Glomerular visceral epithelial cell (primary cell): ENCODE data around the gene KCNIP3.
A peak's percentile ranks its signal among the peaks of the same experiment; 100 is the strongest.
"Not testable (repeated sequence)": the region's sequence is repeated elsewhere in the genome, so short reads cannot be mapped to it uniquely, and the experiment has no call there.

Experiments
- DNase-seq: peaks from one replicate; pipeline ENCODE4 v3.0.0-alpha.2; 2016; ENCODE audit errors: extremely low spot score

The KCNIP3 gene

GRCh38 chr2:95296880-95297487 is at the start of gene KCNIP3:
Gene KCNIP3 (plus strand): TSS chr2:95297347. CDS start chr2:95297439, 92 bp downstream.
- no peak for DNase-seq

GRCh38 chr2:95258271-95258670 is 38.9 kb upstream of the KCNIP3 start:
- no peak for DNase-seq

DNA sequence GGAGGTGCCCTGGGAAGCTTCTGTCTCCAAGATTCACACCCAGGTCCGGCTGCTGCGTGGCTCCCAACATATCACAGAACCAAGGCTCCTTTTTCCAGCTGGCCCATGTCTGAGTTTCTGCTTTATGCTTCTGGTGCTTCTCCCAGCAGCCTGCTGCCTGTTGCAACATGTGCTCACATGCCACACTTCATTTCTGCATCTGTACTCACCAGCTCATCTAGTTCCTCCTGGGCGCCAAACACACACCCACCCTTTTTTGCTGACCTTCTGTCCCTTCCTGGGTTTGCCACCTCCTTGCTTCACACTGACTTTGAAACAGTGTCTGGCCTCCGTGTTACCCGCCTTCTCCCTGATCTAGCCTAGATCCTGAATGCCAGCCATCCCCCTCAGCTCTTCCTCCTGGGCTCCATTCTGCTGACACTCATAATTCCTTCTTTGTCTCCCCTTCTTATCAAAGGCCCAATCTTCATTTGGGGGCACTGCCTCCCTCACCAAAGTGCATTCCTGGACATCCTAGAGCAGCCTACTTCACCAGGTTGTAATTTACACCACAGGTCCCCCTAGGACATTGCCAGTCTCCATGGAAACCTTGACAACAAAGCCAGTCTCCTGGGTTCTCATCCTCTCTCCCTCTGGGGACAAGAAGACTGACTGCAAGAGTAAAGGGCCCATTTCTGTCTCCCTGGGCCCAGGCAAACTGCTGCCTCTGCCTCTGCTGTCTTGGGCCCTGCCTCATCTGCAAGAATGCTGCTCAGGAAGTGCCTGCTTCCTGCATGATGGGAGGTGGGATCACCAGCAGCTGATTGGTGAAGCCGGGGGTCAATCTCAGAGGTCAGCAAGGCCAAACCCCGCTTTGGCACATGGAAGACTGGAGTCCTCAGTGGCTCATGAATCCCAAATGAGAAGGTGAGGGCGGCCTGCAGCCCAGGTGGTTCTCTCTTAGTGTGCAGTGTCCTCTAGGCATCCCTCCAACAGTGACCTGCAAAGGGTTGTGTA is 36.8 kb upstream of the KCNIP3 start:
- no peak for DNase-seq

GRCh38 chr2:95261602-95262001 is 35.5 kb upstream of the KCNIP3 start:
- DNase-seq = no peak

DNA sequence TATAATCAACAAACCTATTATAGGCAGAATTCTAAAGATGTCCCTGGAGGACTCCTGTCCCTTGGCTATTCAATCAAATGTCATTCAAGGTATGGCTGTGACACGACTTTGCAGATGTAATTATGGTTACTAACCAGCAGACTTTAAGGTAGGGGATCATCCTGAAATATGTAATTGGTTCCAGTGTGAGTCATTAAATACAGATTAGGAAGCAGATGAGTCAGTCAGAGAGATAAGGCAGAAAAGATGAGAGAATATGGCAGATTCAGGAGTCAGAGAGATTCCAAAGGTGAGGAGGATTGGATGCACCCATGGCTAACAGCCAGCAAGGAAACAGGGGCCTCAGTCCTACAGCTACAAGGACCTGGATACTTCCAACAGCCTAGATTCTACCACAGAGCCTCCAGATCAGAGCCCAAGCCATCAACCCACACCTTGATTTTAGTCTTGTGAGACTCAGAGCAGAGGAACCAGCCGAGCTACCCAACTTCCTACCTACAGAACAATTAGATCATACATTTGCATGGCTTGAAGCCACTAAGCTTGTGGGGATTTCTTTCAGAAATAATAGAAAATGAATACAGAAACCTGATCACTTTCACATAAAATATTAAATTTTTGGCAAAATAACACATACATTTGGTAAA is 34.1 kb upstream of the KCNIP3 start:
- no peak for DNase-seq

- no peak for DNase-seq
Measured at GRCh38 chr2:95264624-95265023, 32.5 kb upstream of the KCNIP3 start.

DNA sequence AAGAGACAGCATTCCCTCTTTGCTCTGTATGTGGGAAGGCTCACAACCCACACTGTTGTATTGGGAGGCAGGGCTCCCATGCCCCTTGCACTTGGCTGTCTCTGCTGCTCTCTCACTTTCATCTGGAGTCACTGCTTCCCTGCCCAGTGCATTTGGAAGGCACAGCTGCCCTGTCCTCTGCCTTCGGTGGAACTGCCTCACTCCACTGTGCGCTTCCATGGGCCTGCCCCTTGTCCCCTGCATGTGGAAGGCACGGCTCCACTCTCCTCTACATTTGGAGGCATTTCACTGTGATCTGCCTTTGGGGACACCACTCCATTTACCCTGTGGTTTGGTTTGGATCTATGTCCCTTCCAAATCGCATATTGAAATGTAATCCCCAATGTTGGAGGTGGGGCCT is 32.0 kb upstream of the KCNIP3 start:
- no peak for DNase-seq

DNA sequence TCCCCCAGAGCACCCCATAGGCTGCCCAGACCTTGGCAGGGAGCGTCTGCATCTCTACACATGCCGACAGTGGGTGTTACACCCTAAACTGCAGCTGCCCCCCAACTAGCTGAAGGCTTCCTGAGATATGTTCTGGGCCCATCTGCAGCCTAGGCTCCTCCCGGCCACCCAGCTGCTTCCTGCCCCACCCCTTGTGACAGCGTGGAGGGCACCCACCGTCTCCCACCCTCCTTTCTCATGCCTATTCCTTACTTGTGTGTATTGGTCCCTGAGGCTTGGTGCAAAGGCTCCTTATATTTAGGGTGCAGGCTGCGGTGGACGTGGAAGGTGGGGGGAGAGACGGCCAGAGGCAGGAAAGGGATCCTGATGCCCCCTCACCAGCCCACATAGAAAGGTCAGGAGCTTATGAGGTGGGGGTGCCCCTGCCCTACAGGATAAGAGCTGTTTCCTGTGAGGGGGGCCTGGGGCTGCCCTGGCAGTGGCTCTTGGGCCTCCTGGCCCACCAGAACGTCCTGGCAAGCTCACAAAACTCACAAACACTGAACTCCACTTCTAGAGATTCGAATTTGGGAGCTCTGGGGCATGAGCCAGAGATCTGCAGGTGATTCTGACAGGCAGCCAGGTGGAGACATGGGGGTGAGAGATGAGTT is 30.2 kb upstream of the KCNIP3 start:
- DNase-seq = no peak

DNA sequence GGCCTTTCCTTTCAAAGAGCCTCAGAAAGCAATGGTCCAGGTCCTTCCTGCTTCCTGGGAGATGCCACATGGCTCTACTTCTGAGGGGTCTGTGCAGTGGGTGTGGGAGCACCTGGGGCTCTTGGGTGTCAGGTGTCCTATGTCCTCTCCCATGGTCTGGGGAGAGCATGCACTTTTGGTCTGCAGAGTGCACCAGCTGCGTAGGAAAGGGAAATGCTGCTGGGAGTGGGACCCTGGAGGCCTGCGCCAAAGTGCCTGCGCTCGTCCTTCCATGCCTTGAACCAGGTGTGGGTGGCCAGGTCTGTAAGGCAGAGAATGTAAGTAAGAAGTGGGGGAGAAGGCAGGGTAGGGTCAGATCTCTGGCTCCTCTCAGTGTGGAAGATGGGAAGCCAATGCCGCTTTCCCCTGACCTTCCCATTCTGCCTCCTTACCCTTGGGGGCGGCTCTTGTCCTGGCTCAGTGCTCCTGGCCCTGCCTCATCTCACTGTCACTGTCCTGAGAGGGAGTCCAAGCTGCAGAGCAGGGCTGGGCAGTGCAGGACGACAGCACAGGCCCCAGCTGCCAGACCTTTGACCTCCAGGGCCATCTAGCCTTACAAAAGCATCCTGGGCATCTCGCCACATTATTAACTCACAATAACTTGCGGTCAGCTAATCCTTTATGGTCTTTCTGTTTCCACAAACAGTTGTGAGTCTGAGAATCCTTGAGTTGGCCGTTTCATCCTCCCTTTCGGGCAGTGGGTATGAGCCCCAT is 29.5 kb upstream of the KCNIP3 start:
- peak; percentile 65 for DNase-seq

GRCh38 chr2:95268211-95269035 is 28.7 kb upstream of the KCNIP3 start:
- DNase-seq = no peak

DNA sequence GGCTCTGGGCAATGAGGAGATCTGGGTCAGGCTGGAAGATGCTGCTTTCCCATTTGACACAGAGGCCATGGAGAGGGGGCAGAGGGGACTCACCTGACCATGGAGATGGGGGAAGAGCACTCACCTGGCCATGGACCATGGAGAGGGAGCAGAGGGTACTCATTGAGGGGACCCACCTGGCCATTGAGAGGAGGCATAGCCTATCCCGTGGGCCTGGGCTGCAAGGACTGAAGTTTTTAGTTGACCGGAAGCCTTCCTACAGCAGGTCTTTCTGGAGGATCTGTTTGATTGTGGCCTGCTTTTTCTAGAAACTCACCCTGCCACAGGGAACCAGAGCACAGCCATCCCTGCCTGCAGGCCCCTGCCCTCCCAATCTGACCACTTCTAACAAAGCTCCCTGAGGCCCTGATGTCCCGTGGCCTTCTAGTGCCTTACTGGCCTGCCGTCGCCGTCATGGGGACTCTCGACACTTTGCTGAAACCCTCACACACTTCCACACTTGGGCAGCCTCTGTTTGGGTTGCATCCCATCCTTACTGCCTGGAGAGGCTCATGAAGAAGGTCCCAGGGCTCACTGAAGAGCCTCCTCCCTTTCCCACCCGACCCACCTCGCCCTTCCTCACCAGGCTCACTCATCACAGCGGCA is 28.0 kb upstream of the KCNIP3 start:
- no peak for DNase-seq

GRCh38 chr2:95269745-95270144 is 27.4 kb upstream of the KCNIP3 start:
- DNase-seq = not testable (repeated sequence)

DNA sequence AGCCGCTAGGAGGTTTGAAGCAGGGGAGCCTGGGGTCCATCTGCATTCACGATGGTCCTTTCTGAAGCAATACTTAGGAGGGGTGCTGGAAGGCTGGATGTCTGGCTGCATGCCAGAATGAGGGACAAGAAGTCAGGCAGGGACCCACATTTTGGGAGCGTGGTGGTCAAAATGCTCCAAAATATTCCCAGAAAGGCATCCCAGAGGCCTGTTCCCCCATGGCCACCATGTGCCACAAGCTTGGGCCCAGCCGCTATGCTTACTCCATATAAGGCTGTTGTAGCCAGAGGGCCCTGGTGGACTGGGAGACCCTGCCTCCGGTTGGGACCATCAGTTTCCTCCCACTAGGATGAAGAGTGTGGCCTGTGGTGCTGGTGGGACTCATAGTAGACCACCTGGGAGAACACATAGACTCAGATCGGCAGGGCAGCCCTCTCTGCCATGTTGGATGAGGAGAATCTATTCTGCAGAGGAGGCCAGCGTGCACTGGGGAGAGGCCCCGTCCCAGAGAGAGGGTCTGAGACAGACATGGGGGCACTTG is 26.5 kb upstream of the KCNIP3 start:
- DNase-seq = no peak

GRCh38 chr2:95271381-95271971 is 25.7 kb upstream of the KCNIP3 start:
- no peak for DNase-seq

- no peak for DNase-seq
Measured at GRCh38 chr2:95272299-95272751, 24.8 kb upstream of the KCNIP3 start.

GRCh38 chr2:95272781-95273180 is 24.4 kb upstream of the KCNIP3 start:
- no peak for DNase-seq

DNA sequence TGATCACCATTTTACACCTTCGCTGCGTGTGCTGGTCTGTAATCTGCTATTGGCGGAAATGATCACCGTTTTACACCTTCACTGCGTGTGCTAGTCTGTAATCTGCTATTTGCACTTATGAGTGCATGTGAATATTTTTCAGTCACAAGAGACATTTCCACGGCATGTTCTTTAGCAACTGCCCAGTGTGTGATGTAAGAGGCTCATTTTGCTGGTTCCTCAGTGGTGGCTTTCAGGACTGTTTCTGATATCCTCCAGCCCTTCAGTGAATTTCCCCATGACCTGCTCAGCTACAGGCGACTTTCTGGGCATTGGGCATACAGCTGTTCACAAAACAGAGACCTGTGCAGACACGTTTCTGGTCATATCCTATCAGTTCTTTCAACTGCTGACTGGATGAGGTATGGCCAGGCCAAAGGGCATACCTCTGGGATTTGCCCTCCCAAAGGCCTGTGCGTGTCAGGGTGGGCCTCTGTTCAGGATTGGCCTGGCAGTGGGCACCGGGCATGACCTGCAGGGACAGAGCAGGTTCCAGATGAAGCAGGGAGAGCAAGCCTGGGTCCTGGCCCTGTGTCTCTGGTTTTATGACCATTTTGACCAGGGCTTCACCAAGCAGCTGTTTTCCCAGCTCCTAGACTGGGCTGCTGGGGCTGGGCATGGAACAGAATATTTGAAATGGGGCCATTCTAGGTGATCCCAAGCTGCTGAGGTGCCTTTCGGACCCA is 23.4 kb upstream of the KCNIP3 start:
- DNase-seq = no peak
